HCT116 (cell line): Measurements from ENCODE around the gene CHST11. TPM values are rescaled to one million over a fixed set of nuclear protein-coding genes. Genes with fewer than 3 reads are reported as not detected.

Experiments used
- ATAC-seq: fragments of 200-7000 bp; cut with Tn5 transposase; 2 replicates; pipeline ENCODE4 v1.9.1; 2020; ENCODE audit warnings: mild to moderate bottlenecking, moderate library complexity
- BruUV-seq: library from RNA; stranded (reverse); fragments of 400-500 nt; replicated peaks from 2 replicates; lab custom pipeline; 2021; lab: Mats Ljungman, UMichigan
- CTCF ChIA-PET: fragments of 300-600 bp; sonication (Branson Sonifier 250); formaldehyde crosslinking; loops from one replicate; lab custom pipeline; 2021; ENCODE audit warnings: antibody characterized with exemption; lab: Charles Lee
- POLR2A ChIA-PET: fragments of 300-600, 350-600 bp; sonication (Branson Sonifier 250); formaldehyde crosslinking; loops from one replicate; lab custom pipeline; 2021; ENCODE audit warnings: antibody characterized with exemption; lab: Charles Lee
- RAD21 ChIA-PET, 2 experiments: fragments of 300-600 bp; sonication (Branson Sonifier 250); formaldehyde crosslinking; loops; one replicate each; lab custom pipeline; 2023; ENCODE audit warnings: low total read pairs in 2 of 2; ENCODE audit not compliant: uncharacterized antibody in 2 of 2, unreplicated experiment in 2 of 2, low non-redundant PET in 1 of 2; lab: Charles Lee
- DNase-seq: peaks from one replicate; pipeline ENCODE4 v3.0.0-alpha.2; 2010; ENCODE audit warnings: low read depth, low spot score
- H2AFZ ChIP-seq: fragments of 200-600 bp; shearing (Covaris generic), sonication (generic); 2 replicates; pipeline ENCODE4 v1.6.1; 2017; ENCODE audit warnings: low read depth, mixed run types, mixed read lengths, antibody characterized with exemption, low read length; ENCODE audit not compliant: poor library complexity, severe bottlenecking
- H3K27ac ChIP-seq: 2 replicates; pipeline ENCODE4 v1.5.1; 2012; ENCODE audit warnings: low read depth, low read length
- H3K27me3 ChIP-seq: fragments of 200-600 bp; sonication (generic); 2 replicates; pipeline ENCODE4 v1.6.1; 2016; ENCODE audit warnings: mixed run types, low read length, mixed read lengths; ENCODE audit not compliant: insufficient read depth
- H3K36me3 ChIP-seq, 2 experiments: fragments of 200-500 bp in 1 of 2; fragments of 200-600 bp in 1 of 2; sonication (Bioruptor generic) in 1 of 2; sonication (generic) in 1 of 2; 2 replicates each; pipeline versions ENCODE4 v1.5.1 to v1.6.1; 2014 to 2016; ENCODE audit warnings: low read length in 2 of 2, inconsistent platforms in 1 of 2, mixed read lengths in 1 of 2, mixed run types in 1 of 2; ENCODE audit not compliant: insufficient read depth in 2 of 2, control insufficient read depth in 1 of 2
- H3K4me1 ChIP-seq, 2 experiments: fragments of 200-600 bp in 1 of 2; sonication (generic) in 1 of 2; 2 replicates each; pipeline versions ENCODE4 v1.5.1 to v1.6.1; 2012 to 2017; ENCODE audit warnings: low read length in 2 of 2, inconsistent platforms in 1 of 2, mild to moderate bottlenecking in 1 of 2, mixed read lengths in 1 of 2, mixed run types in 1 of 2, moderate library complexity in 1 of 2; ENCODE audit not compliant: insufficient read depth in 2 of 2, control insufficient read depth in 1 of 2
- H3K4me2 ChIP-seq: fragments of 200-600 bp; sonication (generic); 2 replicates; pipeline ENCODE4 v1.6.1; 2017; ENCODE audit warnings: mixed run types, low read length, mixed read lengths
- H3K4me3 ChIP-seq, 2 experiments: fragments of 200-600 bp in 1 of 2; sonication (generic) in 1 of 2; replicated peaks in 1 of 2; 2 replicates each; pipeline ENCODE4 v1.5.1; 2011 to 2016; ENCODE audit warnings: low read length in 2 of 2, control low read depth in 1 of 2, low read depth in 1 of 2, mild to moderate bottlenecking in 1 of 2, mixed read lengths in 1 of 2, mixed run types in 1 of 2
- H3K79me2 ChIP-seq: fragments of 200-600 bp; sonication (generic); 2 replicates; pipeline ENCODE4 v1.6.1; 2017; ENCODE audit warnings: mild to moderate bottlenecking, mixed run types, low read length, moderate library complexity, mixed read lengths; ENCODE audit not compliant: insufficient read depth
- H3K9ac ChIP-seq: fragments of 200-600 bp; sonication (generic); 2 replicates; pipeline ENCODE4 v1.6.1; 2016; ENCODE audit warnings: low read length, mixed read lengths
- H3K9me2 ChIP-seq: fragments of 200-600 bp; sonication (generic), shearing (Covaris generic); 2 replicates; pipeline ENCODE4 v1.6.1; 2017; ENCODE audit warnings: mixed run types, mild to moderate bottlenecking, moderate library complexity; ENCODE audit not compliant: insufficient read depth
- H3K9me3 ChIP-seq, 2 experiments: fragments of 200-500 bp in 1 of 2; fragments of 200-600 bp in 1 of 2; sonication (Bioruptor generic) in 1 of 2; sonication (generic) in 1 of 2; 2 replicates each; pipeline ENCODE4 v1.6.1; 2014 to 2017; ENCODE audit warnings: low read length in 2 of 2, mixed read lengths in 2 of 2, inconsistent platforms in 1 of 2, low read depth in 1 of 2, mild to moderate bottlenecking in 1 of 2, mixed run types in 1 of 2, moderate library complexity in 1 of 2; ENCODE audit not compliant: control insufficient read depth in 1 of 2, insufficient read depth in 1 of 2
- H4K20me1 ChIP-seq: fragments of 200-600 bp; sonication (generic), shearing (Covaris generic); 2 replicates; pipeline ENCODE4 v1.6.1; 2017; ENCODE audit warnings: mixed run types, mild to moderate bottlenecking, moderate library complexity; ENCODE audit not compliant: insufficient read depth
- CBX3 ChIP-seq: IDR thresholded peaks from 2 replicates; pipeline ENCODE4 v1.6.1; 2012; ENCODE audit warnings: low read depth
- CEBPB ChIP-seq: IDR thresholded peaks from 2 replicates; pipeline ENCODE4 v1.6.1; 2012; ENCODE audit warnings: low read depth
- EGR1 ChIP-seq: IDR thresholded peaks from 2 replicates; pipeline ENCODE4 v1.6.1; 2012; ENCODE audit warnings: low read depth
- ELF1 ChIP-seq: IDR thresholded peaks from 2 replicates; pipeline ENCODE4 v1.6.1; 2012; ENCODE audit warnings: low read depth, borderline replicate concordance
- EZH2 ChIP-seq: fragments of 200-600 bp; sonication (generic); IDR thresholded peaks from 2 replicates; pipeline ENCODE4 v1.6.1; 2017; ENCODE audit warnings: antibody characterized with exemption, mixed run types
- FOSL1 ChIP-seq: IDR thresholded peaks from 2 replicates; pipeline ENCODE4 v1.6.1; 2012; ENCODE audit warnings: low read depth
- JUND ChIP-seq: IDR thresholded peaks from 2 replicates; pipeline ENCODE4 v1.6.1; 2012
- SP1 ChIP-seq: IDR thresholded peaks from 2 replicates; pipeline ENCODE4 v1.6.1; 2012; ENCODE audit warnings: low read depth
- SRF ChIP-seq: IDR thresholded peaks from 2 replicates; pipeline ENCODE4 v1.6.1; 2012; ENCODE audit warnings: low read depth
- ZFX ChIP-seq: fragments of 450-650 bp; IDR thresholded peaks from 2 replicates; pipeline ENCODE4 v1.6.1; 2017
- intact Hi-C: fragments of 100-400 bp; cut with micrococcal nuclease; formaldehyde crosslinking; loops from 2 replicates; pipeline ENCODE4 v1.10.0; 2022
- total RNA-seq: library from RNA; stranded (reverse); gene quantifications from one replicate; pipeline ENCODE4 v1.2.1, GENCODE V29; 2021; ENCODE audit not compliant: unreplicated experiment
- TF ChIP-seq, protein P1 (sequence below): IDR thresholded peaks from 2 replicates; pipeline ENCODE4 v1.6.1; 2012
- TF ChIP-seq, protein P2 (sequence below): IDR thresholded peaks from 2 replicates; pipeline ENCODE4 v1.6.1; 2012; ENCODE audit warnings: low read depth

CHST11 gene
- total RNA-seq, 1 experiment from 2014 or later, result 10.1 TPM

DNA sequence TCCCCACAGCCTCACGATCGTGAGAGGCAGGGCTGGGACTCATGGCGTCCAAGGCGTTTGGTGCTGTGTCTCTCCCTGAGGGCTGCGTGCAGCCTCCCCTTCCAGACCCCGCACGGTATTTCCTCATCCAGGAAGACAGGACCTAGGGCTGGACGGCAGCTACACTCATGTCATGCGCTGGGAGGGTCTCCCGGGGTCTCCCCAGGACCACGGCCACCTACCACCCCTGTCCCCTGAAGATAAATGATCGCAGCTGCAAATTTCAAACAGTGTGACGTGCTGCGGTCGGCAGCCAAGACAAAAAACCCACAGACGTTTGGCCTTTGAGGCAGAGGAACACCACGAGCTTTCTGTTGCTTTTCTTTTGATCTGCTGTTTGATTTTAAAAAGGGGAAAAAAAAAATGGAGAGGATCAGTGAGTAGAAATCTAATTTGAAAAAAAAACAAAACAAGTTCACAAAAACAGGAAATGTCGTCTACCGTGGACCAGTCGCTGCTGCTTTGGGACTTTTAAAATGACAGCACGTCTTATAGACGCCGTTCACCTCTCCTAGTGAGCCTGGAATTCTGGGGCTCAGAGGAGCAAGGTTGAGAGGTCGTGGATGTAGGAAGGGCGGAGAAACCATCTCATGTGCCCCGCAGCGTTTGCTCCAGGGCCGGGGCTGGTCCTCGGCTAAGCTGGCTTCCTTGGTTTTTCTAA, 263.7 kb downstream of the CHST11 start:
- POLR2A ChIA-PET, result no interaction called here
- RAD21 ChIA-PET, result no interaction called here

More for the DNA sequence above, 263.7 kb downstream of the CHST11 start:
- Histone ChIP-seq H3K9me2 (no peaks in the 10 kb centered on the region), H3K27ac (no peak overlapping the region), H3K9me3 (no peaks in the 10 kb centered on the region), H3K4me3 (no peak overlapping the region), H3K27me3 (no peaks in the 10 kb centered on the region), H4K20me1 (no peaks in the 10 kb centered on the region), H3K79me2 (no peaks in the 10 kb centered on the region), H3K4me2 (no peak overlapping the region), H3K36me3 (no peaks in the 10 kb centered on the region), H2AFZ (no peak overlapping the region), H3K4me1 (no peaks in the 10 kb centered on the region; a peak in 1 of 4 replicates), H3K9ac (no peak overlapping the region)
- DNase-seq (no peak), ATAC-seq (no peak)
- no TSS peak for BruUV-seq
- CTCF ChIA-PET, result no interaction called here
- no peak for TF ChIP-seq EZH2
- no peak for TF ChIP-seq EGR1
- no peak for TF ChIP-seq ZFX
- TF ChIP-seq, protein P1, sequence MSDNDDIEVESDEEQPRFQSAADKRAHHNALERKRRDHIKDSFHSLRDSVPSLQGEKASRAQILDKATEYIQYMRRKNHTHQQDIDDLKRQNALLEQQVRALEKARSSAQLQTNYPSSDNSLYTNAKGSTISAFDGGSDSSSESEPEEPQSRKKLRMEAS, result no peak
- no peak for TF ChIP-seq SRF
- TF ChIP-seq CEBPB, result no peak
- TF ChIP-seq, protein P2, sequence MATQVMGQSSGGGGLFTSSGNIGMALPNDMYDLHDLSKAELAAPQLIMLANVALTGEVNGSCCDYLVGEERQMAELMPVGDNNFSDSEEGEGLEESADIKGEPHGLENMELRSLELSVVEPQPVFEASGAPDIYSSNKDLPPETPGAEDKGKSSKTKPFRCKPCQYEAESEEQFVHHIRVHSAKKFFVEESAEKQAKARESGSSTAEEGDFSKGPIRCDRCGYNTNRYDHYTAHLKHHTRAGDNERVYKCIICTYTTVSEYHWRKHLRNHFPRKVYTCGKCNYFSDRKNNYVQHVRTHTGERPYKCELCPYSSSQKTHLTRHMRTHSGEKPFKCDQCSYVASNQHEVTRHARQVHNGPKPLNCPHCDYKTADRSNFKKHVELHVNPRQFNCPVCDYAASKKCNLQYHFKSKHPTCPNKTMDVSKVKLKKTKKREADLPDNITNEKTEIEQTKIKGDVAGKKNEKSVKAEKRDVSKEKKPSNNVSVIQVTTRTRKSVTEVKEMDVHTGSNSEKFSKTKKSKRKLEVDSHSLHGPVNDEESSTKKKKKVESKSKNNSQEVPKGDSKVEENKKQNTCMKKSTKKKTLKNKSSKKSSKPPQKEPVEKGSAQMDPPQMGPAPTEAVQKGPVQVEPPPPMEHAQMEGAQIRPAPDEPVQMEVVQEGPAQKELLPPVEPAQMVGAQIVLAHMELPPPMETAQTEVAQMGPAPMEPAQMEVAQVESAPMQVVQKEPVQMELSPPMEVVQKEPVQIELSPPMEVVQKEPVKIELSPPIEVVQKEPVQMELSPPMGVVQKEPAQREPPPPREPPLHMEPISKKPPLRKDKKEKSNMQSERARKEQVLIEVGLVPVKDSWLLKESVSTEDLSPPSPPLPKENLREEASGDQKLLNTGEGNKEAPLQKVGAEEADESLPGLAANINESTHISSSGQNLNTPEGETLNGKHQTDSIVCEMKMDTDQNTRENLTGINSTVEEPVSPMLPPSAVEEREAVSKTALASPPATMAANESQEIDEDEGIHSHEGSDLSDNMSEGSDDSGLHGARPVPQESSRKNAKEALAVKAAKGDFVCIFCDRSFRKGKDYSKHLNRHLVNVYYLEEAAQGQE, result no peak
- TF ChIP-seq JUND, result no peak
- TF ChIP-seq FOSL1, result no peak
- no peak for TF ChIP-seq ELF1
- TF ChIP-seq SP1, result no peak
- TF ChIP-seq CBX3, result no peak
- intact Hi-C loops, result no loop called here
